T-helper 2 cell treated with Interferon-gamma antibody and Interleukin-4, amounts not matched to agents 5 μg/mL and 100 μg/mL, for 36 hours (primary cell): ENCODE data around the gene SPATA33.
A peak's percentile ranks its signal among the peaks of the same experiment; 100 is the strongest.

Experiments used
- DNase-seq: peaks from one replicate; pipeline ENCODE4 v3.0.0; 2021; ENCODE audit warnings: low spot score
- H3K27ac Mint-ChIP-seq: one replicate; pipeline ENCODE4 v1.8.0; 2021; ENCODE audit warnings: mild to moderate bottlenecking, mixed read lengths
- H3K27me3 Mint-ChIP-seq: one replicate; pipeline ENCODE4 v1.8.0; 2021; ENCODE audit warnings: low read depth, mixed read lengths
- H3K36me3 Mint-ChIP-seq: one replicate; pipeline ENCODE4 v1.8.0; 2021; ENCODE audit warnings: low read depth, mixed read lengths
- H3K4me1 Mint-ChIP-seq: one replicate; pipeline ENCODE4 v1.8.0; 2021; ENCODE audit warnings: low read depth, mixed read lengths
- H3K4me3 Mint-ChIP-seq: one replicate; pipeline ENCODE4 v1.8.0; 2022; ENCODE audit warnings: mild to moderate bottlenecking, moderate library complexity, mixed read lengths
- H3K9me3 Mint-ChIP-seq: one replicate; pipeline ENCODE4 v1.8.0; 2021; ENCODE audit warnings: mixed read lengths

The SPATA33 gene

DNA sequence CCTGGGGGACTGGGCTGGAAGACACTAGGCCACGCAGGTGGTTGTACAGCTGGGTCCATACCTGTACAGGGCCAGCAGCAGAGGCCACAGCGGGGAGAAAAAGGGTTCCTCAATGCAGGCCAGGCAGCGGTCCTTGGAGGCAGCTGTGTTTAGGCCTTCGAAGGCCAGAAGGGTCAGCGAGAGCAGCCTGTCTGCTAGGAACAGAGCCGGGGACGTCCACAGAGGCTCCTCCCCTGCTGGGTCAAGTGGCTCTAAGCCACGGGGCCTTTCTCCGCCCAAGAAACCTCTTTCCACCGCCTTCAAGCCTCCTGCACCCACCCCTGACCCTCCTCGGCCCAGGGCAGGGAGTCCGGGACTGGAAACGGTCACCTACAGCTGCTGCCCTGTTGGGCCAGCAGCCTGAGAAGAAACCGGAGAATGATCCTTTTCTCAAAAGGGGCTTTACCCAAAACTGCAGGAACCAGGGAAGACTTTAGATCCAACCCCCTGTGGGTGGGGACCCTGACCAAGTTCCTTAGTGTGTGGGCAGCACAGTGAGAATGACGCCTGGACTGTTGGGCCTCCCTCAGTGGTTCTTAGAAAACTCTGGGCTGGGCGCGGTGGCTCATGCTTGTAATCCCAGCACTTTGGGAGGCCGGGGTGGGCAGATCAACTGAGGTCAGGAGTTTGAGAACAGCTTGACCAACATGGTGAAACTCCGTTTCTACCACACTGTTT, 52.2 kb downstream of the SPATA33 start:
- DNase-seq: no peak
- no peaks in the 10 kb centered on the region for H3K9me3 Mint-ChIP-seq
- H3K4me3 Mint-ChIP-seq: peak overlapping the region; percentile 54
- H3K36me3 Mint-ChIP-seq: peaks cover 8% of the 10 kb centered on the region
- peaks cover 5% of the 10 kb centered on the region for H3K4me1 Mint-ChIP-seq
- H3K27me3 Mint-ChIP-seq: no peaks in the 10 kb centered on the region
- H3K27ac Mint-ChIP-seq: no peak overlapping the region

DNA sequence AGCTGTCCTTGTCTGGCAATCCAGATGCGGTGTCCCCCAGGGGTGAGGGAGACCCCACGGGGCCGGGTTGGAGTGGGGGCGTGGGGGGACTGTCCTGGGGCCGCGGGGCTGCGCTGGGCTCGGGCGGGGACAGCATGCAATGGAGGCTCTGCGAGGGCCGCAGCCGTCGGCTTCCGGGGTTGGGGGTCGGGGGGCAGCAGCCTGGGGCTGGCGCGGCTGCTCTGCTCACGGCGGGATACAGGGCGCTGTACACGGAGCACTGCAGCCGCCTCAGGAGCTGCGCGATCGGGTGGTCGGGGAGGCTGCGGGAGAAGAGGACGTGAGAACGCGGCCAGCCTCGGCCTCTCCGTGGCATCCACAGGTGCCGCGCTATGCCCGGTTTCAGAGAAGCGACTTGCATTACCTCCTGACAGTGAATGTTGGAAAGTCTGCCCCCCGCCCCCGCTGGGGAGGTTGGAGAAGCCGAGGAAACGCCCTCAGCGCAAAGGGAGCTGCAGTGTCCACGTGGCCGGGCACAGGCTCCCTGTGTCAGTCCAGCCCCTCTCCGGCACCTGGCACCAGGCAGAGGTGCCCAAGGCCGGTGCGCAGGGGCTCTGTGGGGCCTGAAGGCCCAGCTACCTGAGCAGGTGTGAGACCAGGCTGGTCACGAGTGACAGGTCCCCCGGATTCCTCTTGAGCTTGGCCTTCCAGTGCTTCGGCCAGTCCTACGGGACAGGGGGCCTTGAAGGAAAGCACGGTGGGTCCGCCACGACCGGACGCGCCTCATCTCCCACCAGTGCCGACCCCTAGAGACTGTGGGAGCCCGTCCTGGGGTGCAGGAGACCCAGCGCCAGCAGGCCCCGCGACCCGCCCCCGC, 53.3 kb downstream of the SPATA33 start:
- no peak for DNase-seq
- Mint-ChIP-seq H3K27ac (no peak overlapping the region), H3K4me1 (peaks cover 4% of the 10 kb centered on the region), H3K27me3 (no peaks in the 10 kb centered on the region), H3K4me3 (no peak overlapping the region), H3K9me3 (no peaks in the 10 kb centered on the region), H3K36me3 (peaks cover 9% of the 10 kb centered on the region)

GRCh38 chr16:89711601-89712273, 54.1 kb downstream of the SPATA33 start:
- Mint-ChIP-seq H3K27me3 (no peaks in the 10 kb centered on the region), H3K9me3 (no peaks in the 10 kb centered on the region), H3K36me3 (peaks cover 9% of the 10 kb centered on the region), H3K4me1 (peaks cover 1% of the 10 kb centered on the region), H3K27ac (no peak overlapping the region), H3K4me3 (peak overlapping the region; percentile 75)
- peak; percentile 56 for DNase-seq

DNA sequence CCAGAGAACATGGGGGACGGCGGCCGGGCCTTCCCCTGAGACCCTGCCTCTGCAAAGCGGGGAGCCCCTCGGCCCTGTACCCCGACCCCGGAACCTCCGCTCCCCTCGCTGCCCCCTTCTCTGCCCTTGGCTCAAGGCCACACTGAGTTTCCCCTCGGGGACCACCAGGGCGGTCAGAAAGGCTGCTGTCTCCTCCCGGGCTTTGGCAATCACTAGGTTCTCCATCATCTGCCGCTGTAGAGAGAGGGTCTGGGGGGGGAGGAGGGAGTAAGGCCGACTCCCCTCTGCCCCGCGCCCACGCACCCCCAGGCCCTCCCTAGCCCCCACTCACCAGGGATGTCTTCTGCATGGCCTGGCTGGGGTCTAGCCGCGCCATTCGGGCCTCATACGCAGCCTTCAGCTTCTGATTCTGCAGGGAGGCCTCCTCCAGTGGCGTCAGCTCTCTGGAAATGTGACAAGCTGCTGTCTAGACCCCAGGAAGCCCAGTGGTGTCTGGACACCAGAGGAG, 54.7 kb downstream of the SPATA33 start:
- Mint-ChIP-seq H3K27ac (no peak overlapping the region), H3K4me3 (peak overlapping the region; percentile 75), H3K9me3 (no peaks in the 10 kb centered on the region), H3K27me3 (no peaks in the 10 kb centered on the region), H3K36me3 (peaks cover 12% of the 10 kb centered on the region), H3K4me1 (peaks cover 1% of the 10 kb centered on the region)
- DNase-seq: no peak

DNA sequence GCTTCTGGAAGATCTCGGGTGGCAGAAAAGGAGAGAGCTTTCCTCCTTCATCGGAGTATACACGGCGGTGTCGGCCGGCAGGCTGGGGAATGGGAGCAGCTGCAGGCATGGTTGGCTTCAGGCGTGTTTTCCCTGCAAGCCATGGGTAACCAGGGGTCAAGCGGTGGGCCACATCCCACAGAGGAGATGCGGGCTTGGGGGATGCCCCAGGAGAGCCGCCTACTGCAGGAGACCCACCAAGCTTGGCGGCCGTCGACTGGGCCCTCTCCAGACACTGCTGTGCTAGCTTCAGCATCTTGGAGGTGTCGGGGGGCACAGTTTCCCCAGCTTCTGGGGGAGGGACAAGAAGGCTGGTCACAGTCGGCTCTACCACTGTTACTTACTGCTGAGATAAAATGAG, 58.9 kb downstream of the SPATA33 start:
- Mint-ChIP-seq H3K27me3 (no peaks in the 10 kb centered on the region), H3K4me1 (peaks cover 16% of the 10 kb centered on the region), H3K4me3 (no peak overlapping the region), H3K36me3 (peaks cover 17% of the 10 kb centered on the region), H3K9me3 (no peaks in the 10 kb centered on the region), H3K27ac (no peak overlapping the region)
- DNase-seq: no peak

DNA sequence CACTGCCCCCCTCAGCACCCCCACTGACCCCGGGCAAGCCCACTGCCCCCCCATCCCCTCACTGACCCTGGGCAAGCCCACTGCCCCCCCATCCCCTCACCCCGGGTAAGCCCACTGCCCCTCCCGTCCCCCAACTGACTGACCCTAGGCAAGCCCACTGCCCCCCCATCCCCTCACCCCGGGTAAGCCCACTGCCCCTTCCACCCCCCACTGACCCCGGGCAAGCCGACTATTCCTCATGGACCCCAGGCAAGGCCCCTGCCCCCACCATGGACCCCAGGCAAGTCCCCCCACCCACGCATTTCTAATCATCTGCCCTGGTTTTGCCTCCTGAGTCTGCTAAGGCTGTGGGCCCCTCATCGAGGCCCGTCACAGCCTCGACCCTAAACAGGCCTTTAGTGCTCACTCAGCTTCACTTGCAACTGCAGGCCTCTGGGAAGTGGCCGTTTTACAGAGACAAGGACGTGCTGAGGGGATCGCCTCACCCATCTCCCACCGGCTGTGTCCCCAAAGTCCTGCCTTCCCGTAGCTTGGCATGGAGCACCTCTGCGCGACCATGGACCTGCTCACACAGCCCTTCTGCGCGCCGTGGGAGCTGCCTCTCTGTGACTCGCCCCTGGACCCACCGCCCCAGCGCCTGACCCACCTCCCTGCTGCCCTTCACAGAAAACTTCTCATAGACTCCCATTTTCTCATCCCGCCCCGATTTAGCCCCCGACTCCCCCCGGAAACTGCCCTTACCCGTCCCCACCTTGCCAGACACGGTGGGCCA, 59.5 kb downstream of the SPATA33 start:
- no peaks in the 10 kb centered on the region for H3K9me3 Mint-ChIP-seq
- no peak for DNase-seq
- H3K36me3 Mint-ChIP-seq: peaks cover 17% of the 10 kb centered on the region
- no peak overlapping the region for H3K4me3 Mint-ChIP-seq
- H3K27me3 Mint-ChIP-seq: no peaks in the 10 kb centered on the region
- H3K27ac Mint-ChIP-seq: peak overlapping the region; percentile 20
- H3K4me1 Mint-ChIP-seq: peaks cover 16% of the 10 kb centered on the region

GRCh38 chr16:89717688-89718505, 60.3 kb downstream of the SPATA33 start:
- Mint-ChIP-seq H3K4me3 (no peak overlapping the region), H3K36me3 (peaks cover 23% of the 10 kb centered on the region), H3K9me3 (no peaks in the 10 kb centered on the region), H3K27me3 (no peaks in the 10 kb centered on the region), H3K27ac (no peak overlapping the region), H3K4me1 (peaks cover 19% of the 10 kb centered on the region)
- no peak for DNase-seq
